ENCODE results near the gene ELMOD2. TPM values are rescaled to one million over a fixed set of nuclear protein-coding genes. Genes with fewer than 3 reads are reported as not detected.
"Not testable (repeated sequence)": the region's sequence is repeated elsewhere in the genome, so short reads cannot be mapped to it uniquely, and the experiment has no call there.

The ELMOD2 gene, protein sequence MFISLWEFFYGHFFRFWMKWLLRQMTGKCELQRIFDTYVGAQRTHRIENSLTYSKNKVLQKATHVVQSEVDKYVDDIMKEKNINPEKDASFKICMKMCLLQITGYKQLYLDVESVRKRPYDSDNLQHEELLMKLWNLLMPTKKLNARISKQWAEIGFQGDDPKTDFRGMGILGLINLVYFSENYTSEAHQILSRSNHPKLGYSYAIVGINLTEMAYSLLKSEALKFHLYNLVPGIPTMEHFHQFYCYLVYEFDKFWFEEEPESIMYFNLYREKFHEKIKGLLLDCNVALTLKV
- total RNA-seq, result 10 to 100 TPM; 37.8 to 51.6 TPM
- polyA plus RNA-seq (ENCODE audit: insufficient read length in 2 of 2), result 10 to 100 TPM; 20.8 to 27.6 TPM
- long read RNA-seq, donor 1, full-length matches to known transcripts, result 3 of 3 reads
- long read RNA-seq, donor 1, partial matches to known transcripts, result 0 of 3 reads
- long read RNA-seq, donor 1, other reads (novel, unspliced or antisense), result 0 of 3 reads
- long read RNA-seq, donor 2, full-length matches to known transcripts, result 3 of 3 reads
- long read RNA-seq, donor 2, partial matches to known transcripts, result 0 of 3 reads
- long read RNA-seq, donor 2, other reads (novel, unspliced or antisense), result 0 of 3 reads
- long read RNA-seq, donor 3, result 0 reads
- long read RNA-seq, donor 4, full-length matches to known transcripts, result 9 of 9 reads
- long read RNA-seq, donor 4, partial matches to known transcripts, result 0 of 9 reads
- long read RNA-seq, donor 4, other reads (novel, unspliced or antisense), result 0 of 9 reads

DNA sequence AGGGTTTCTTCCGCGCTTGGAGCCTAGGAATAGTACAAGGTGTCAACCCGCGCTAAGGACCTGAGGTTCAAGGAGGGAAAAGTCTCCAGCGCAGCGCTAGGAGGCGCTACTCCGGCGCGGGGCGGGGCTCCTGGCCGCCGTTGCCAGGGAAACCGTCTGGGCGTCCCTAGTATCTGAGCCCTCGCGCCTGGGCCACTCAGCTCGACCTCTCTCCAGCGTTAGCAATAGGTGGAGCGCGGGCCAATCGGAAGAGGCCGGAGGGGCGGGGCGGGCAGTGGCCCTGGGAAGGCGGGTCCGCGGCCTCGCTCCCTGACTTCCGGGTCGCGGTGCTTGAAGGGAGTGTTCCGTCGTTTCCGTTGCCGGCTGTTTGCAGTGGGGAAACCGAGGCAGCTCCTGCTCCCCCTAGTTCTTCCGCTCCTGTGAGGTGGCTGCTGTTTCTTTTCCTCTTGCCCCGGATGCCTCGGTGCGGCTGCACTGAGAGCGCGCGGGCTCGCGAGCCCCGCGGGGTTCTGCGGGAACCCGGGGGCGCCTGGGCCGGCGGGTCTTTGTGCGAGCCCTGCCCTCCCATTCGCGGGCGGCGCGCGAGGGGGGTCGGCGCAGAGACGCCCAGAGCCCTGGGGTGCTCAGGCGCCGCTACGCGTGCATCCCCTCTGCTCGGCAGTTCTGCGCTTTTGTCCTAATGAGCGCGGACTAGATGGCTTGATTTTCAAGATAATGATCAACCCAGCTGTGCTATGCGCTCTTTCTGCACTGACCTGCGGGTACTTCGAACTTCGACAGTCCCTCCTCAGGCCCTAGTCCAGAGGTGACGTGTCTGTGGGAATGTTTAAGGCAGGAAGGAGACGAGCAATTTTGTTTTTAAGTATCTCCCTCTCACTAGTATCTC lies at the start of gene ELMOD2:
Gene ELMOD2 (plus strand): TSS at position 312 of the 886 bp plus-strand sequence. CDS start 1,261 bp downstream, outside the sequence.
- Histone ChIP-seq H3K9me3 (ENCODE audit: control insufficient read depth, insufficient read depth, low read length) (no peaks in the 10 kb centered on the region), H3K4me3 (ENCODE audit: low read depth, low read length) (peak within 1 kb of the TSS; percentile 71), H3K36me3 (ENCODE audit: control insufficient read depth, insufficient read depth, low read length) (no peaks in the 10 kb centered on the region), H3K4me1 (ENCODE audit: control insufficient read depth, insufficient read depth, low read length) (no peaks in the 10 kb centered on the region), H3K27ac (ENCODE audit: low read depth, low read length) (peak within 1 kb of the TSS; percentile 79), H3K27me3 (ENCODE audit: control insufficient read depth, insufficient read depth, low read length) (no peaks in the 10 kb centered on the region)
- under 1% methylated on average over 72 of the region's 77 CpGs for WGBS (ENCODE audit: insufficient coverage)
- DNase-seq (ENCODE audit: low read depth in 4 of 6, low spot score in 6 of 6), result peak; percentile 81 to 99 (median 94)

DNA sequence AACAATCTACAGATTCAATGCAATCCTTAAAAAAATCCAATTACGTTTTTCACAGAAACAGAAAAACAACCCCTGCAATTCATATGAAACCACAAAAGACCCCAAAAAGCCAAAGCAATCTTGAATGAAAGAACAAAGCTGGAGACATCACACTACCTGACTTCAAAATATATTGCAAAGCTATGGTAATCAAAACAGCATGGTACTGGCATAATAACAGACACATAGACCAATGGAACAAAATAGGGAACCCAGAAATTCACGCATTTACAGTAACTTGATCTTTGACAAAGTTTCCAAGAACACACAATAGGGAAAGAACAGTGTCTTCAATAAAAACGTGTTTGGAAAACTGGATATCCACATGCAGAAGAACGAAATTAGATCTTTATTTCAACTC lies 40.5 kb upstream of the ELMOD2 start:
- Histone ChIP-seq H3K4me1 (ENCODE audit: control insufficient read depth, insufficient read depth, low read length) (no peaks in the 10 kb centered on the region), H3K36me3 (ENCODE audit: control insufficient read depth, insufficient read depth, low read length) (no peaks in the 10 kb centered on the region), H3K27ac (ENCODE audit: low read depth, low read length) (no peak overlapping the region), H3K4me3 (ENCODE audit: low read depth, low read length) (no peak overlapping the region), H3K27me3 (ENCODE audit: control insufficient read depth, insufficient read depth, low read length) (no peaks in the 10 kb centered on the region), H3K9me3 (ENCODE audit: control insufficient read depth, insufficient read depth, low read length) (peaks cover 4% of the 10 kb centered on the region)
- WGBS (ENCODE audit: insufficient coverage), result 60% methylated on average over 1 of the region's 4 CpGs
- DNase-seq (ENCODE audit: low read depth in 4 of 6, low spot score in 6 of 6), result no peak

DNA sequence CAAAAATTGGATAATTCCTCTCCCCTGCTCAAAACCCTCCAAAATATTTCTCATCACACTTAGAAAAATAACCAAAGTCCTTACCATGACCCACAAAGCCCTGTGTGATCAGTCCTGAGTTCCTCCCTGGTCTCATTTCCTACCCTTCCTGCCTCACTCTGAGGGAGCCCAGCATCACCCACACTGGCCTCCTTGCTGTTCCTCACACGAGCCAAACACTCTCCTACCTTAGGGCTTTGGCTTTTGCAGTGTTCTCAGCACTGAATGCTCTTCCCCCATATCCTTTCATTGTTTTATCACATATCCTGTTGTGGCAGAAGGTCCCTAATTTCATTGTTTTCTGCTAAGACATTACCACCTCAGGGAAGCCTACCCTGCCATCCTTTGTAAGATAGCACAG lies 38.0 kb upstream of the ELMOD2 start:
- H3K36me3 ChIP-seq (ENCODE audit: control insufficient read depth, insufficient read depth, low read length), result no peaks in the 10 kb centered on the region
- no peak overlapping the region for H3K4me3 ChIP-seq (ENCODE audit: low read depth, low read length)
- no peak for DNase-seq (ENCODE audit: low read depth in 4 of 6, low spot score in 6 of 6)
- H3K27me3 ChIP-seq (ENCODE audit: control insufficient read depth, insufficient read depth, low read length), result no peaks in the 10 kb centered on the region
- H3K9me3 ChIP-seq (ENCODE audit: control insufficient read depth, insufficient read depth, low read length), result peaks cover 4% of the 10 kb centered on the region
- WGBS (ENCODE audit: insufficient coverage), result 88% methylated on average over 1 of the region's 1 CpG
- no peaks in the 10 kb centered on the region for H3K4me1 ChIP-seq (ENCODE audit: control insufficient read depth, insufficient read depth, low read length)
- no peak overlapping the region for H3K27ac ChIP-seq (ENCODE audit: low read depth, low read length)

DNA sequence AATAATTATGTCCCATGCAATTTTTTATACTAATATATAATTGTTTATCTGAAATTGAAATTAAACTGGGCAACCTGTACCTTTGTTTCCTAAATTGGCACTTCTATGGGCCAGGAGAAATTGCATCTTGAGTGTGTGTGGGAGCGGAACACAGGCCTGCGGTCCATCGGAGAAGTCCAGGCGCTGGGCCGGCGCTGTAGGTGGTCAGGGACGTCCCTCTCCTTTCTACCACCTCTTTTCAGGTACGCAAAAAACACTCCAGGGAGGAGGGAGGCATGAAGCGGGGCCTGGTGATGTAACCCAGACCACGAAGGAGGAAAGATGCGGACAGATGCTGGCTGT lies 26.6 kb upstream of the ELMOD2 start:
- peaks cover 8% of the 10 kb centered on the region for H3K4me1 ChIP-seq (ENCODE audit: control insufficient read depth, insufficient read depth, low read length)
- H3K9me3 ChIP-seq (ENCODE audit: control insufficient read depth, insufficient read depth, low read length), result no peaks in the 10 kb centered on the region
- no peak overlapping the region for H3K27ac ChIP-seq (ENCODE audit: low read depth, low read length)
- 77% methylated on average over 5 of the region's 11 CpGs for WGBS (ENCODE audit: insufficient coverage)
- H3K36me3 ChIP-seq (ENCODE audit: control insufficient read depth, insufficient read depth, low read length), result no peaks in the 10 kb centered on the region
- peaks cover 32% of the 10 kb centered on the region for H3K27me3 ChIP-seq (ENCODE audit: control insufficient read depth, insufficient read depth, low read length)
- peak in 2 of 6 donors; percentile 11 to 47 for DNase-seq (ENCODE audit: low read depth in 4 of 6, low spot score in 6 of 6)
- no peak overlapping the region for H3K4me3 ChIP-seq (ENCODE audit: low read depth, low read length)

DNA sequence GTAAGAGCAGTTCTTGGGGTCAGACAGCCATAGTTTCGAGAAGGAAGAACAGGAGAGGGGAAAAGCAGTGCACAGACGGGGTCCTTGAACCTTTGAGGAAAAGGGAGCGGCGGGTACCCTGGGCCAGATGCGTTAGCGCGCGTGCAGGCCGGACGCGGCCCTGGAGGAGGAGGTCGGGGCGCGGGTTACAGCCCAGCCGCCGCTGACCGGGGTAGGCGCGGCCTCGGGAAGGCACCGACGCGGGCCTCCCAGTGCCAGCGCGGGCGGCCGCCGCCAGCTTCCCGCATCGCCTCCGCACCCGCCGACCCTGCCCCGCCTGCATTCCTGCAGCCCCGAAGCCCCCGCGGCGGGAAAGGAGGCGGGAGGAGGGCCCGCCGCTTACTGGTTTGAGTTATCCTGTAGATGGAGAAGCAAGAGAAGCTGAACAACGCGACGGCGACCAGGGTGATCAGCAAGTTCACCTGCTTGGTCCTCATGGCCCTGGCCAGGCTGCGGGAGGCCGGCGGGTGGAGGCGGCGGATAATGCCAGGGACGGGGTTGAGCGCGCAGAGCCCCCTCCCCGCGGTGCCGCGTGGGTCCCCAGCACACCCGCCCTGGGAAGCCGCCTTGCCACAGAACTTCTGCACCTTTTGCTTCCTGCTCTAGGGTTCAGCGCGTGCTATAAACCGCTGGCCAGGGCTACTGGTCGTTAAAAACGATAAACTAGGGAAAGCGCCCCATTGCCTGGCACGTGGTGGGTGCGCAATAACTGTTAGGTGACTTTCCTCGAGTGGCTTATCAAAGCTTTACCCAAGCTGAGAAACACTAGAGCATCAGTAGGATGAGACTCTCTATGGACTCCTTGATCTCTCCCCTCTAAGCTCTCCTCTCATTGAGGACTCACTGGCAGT lies 26.0 kb upstream of the ELMOD2 start, which contains the start of gene MGAT4D:
Gene MGAT4D (minus strand): TSS at position 547 of the 890 bp plus-strand sequence. CDS start 71 bp downstream, at position 476.
- H3K9me3 ChIP-seq (ENCODE audit: control insufficient read depth, insufficient read depth, low read length), result no peaks in the 10 kb centered on the region
- 6% methylated on average over 68 of the region's 68 CpGs for WGBS (ENCODE audit: insufficient coverage)
- H3K27ac ChIP-seq (ENCODE audit: low read depth, low read length), result no peak within 1 kb of the TSS
- H3K36me3 ChIP-seq (ENCODE audit: control insufficient read depth, insufficient read depth, low read length), result no peaks in the 10 kb centered on the region
- H3K4me3 ChIP-seq (ENCODE audit: low read depth, low read length), result peak within 1 kb of the TSS; percentile 9
- H3K27me3 ChIP-seq (ENCODE audit: control insufficient read depth, insufficient read depth, low read length), result peaks cover 32% of the 10 kb centered on the region
- DNase-seq (ENCODE audit: low read depth in 4 of 6, low spot score in 6 of 6), result peak in 2 of 6 donors; percentile 24 to 50
- peaks cover 8% of the 10 kb centered on the region for H3K4me1 ChIP-seq (ENCODE audit: control insufficient read depth, insufficient read depth, low read length)

DNA sequence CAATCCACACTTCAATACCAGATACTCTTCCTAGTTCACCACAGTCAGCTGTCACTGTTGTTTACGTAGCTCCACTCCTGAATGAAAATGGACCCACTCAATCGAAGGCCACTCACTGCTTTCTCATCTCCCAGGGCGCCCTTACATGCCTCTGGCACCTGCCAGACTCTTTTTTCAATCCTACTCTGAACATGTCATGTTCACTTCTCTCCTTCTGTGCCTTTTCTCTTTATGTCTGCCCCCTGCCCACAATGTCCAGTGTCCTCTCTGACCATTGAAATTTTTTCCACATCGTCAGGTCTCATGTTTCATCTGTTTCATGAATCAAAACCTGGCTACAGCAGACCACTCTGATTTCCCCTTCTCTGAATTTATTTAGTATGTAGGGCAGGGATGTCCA lies 24.6 kb upstream of the ELMOD2 start:
- H3K27me3 ChIP-seq (ENCODE audit: control insufficient read depth, insufficient read depth, low read length), result peaks cover 32% of the 10 kb centered on the region
- H3K36me3 ChIP-seq (ENCODE audit: control insufficient read depth, insufficient read depth, low read length), result no peaks in the 10 kb centered on the region
- no peaks in the 10 kb centered on the region for H3K9me3 ChIP-seq (ENCODE audit: control insufficient read depth, insufficient read depth, low read length)
- no peak overlapping the region for H3K27ac ChIP-seq (ENCODE audit: low read depth, low read length)
- 79% methylated on average over 3 of the region's 4 CpGs for WGBS (ENCODE audit: insufficient coverage)
- DNase-seq (ENCODE audit: low read depth in 4 of 6, low spot score in 6 of 6), result no peak
- H3K4me1 ChIP-seq (ENCODE audit: control insufficient read depth, insufficient read depth, low read length), result peaks cover 8% of the 10 kb centered on the region
- H3K4me3 ChIP-seq (ENCODE audit: low read depth, low read length), result no peak overlapping the region

DNA sequence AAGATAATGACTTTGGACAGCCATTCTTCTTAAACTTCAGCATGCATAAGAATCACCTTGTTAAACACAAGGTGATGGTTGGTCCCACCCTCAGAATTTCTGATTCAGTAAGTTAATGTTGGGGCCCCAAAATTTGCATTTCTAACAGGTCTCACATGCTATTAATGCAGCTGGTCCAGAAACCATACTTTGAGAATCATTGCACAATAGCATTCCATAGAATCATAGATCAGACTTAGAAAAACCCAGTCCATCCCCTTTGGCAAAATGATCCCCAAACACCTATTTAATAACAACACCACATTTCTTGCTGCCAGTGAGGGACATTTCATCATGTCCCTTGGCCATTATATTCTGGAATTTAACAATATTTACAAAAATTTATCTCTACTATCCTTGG lies 19.7 kb upstream of the ELMOD2 start:
- Histone ChIP-seq H3K27ac (ENCODE audit: low read depth, low read length) (no peak overlapping the region), H3K36me3 (ENCODE audit: control insufficient read depth, insufficient read depth, low read length) (no peaks in the 10 kb centered on the region), H3K4me1 (ENCODE audit: control insufficient read depth, insufficient read depth, low read length) (no peaks in the 10 kb centered on the region), H3K4me3 (ENCODE audit: low read depth, low read length) (no peak overlapping the region), H3K9me3 (ENCODE audit: control insufficient read depth, insufficient read depth, low read length) (no peaks in the 10 kb centered on the region), H3K27me3 (ENCODE audit: control insufficient read depth, insufficient read depth, low read length) (peaks cover 10% of the 10 kb centered on the region)
- DNase-seq (ENCODE audit: low read depth in 4 of 6, low spot score in 6 of 6), result no peak

DNA sequence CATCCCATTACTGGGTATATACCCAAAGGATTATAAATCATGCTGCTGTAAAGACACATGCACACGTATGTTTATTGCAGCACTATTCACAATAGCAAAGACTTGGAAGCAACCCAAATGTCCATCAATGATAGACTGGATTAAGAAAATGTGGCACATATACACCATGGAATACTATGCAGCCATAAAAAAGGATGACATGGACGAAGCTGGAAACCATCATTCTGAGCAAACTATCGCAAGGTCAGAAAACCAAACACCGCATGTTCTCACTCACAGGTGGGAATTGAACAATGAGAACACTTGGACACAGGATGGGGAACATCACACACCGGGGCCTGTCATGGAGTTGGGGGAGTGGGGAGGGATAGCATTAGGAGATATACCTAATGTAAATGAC lies 10.2 kb upstream of the ELMOD2 start:
- H3K4me3 ChIP-seq (ENCODE audit: low read depth, low read length), result not testable (repeated sequence)
- 96% methylated on average over 4 of the region's 5 CpGs for WGBS (ENCODE audit: insufficient coverage)

More for the DNA sequence above, 10.2 kb upstream of the ELMOD2 start:
- H3K9me3 ChIP-seq (ENCODE audit: control insufficient read depth, insufficient read depth, low read length); H3K36me3 ChIP-seq (ENCODE audit: control insufficient read depth, insufficient read depth, low read length); H3K27ac ChIP-seq (ENCODE audit: low read depth, low read length); DNase-seq (ENCODE audit: low read depth in 4 of 6, low spot score in 6 of 6); H3K4me1 ChIP-seq (ENCODE audit: control insufficient read depth, insufficient read depth, low read length); H3K27me3 ChIP-seq (ENCODE audit: control insufficient read depth, insufficient read depth, low read length): not testable (repeated sequence)
